Measurements from ENCODE around the gene RAB40C.

The RAB40C gene

DNA sequence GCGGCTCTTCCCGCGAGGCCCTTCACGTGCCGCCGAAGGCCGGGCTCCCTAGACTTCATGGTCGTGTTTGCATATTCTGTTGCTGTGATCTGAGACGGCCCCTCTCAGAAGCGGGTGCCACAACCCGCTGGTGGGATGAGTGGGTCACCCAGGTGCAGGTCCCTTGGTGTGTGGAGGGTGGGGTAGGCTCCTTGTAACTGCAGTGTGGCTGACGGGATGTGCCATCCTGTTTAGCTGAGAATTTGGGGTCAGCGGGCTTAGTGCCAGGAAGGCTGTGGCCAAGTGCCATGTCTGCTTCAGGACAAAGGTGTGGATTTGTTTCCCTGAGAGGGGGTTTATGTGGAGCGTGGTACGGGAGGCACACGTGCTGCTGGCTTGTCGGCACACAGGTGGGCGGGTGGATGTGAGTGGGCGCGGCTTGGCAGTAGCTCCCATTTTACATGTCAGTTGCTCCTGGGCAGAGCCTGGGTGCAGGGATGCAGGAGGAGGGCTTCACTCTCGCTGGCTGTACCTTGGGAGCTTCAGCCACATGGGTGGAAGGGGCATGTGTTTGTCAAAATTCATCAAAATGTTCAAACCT, 31.8 kb downstream of the RAB40C start:
- Mint-ChIP-seq H3K4me3 (no peak overlapping the region), H3K27ac (no peak overlapping the region), H3K36me3 (ENCODE audit: low read depth) (no peaks in the 10 kb centered on the region)

GRCh38 chr16:622920-623280, 33.0 kb downstream of the RAB40C start:
- no peaks in the 10 kb centered on the region for H3K4me1 Mint-ChIP-seq
- no peaks in the 10 kb centered on the region for H3K27me3 Mint-ChIP-seq
- H3K9me3 Mint-ChIP-seq = no peaks in the 10 kb centered on the region
- no peak overlapping the region for H3K4me3 Mint-ChIP-seq
- no peak for ATAC-seq
- no peak for DNase-seq
- H3K27ac Mint-ChIP-seq = no peak overlapping the region
- H3K36me3 Mint-ChIP-seq (ENCODE audit: low read depth) = no peaks in the 10 kb centered on the region

More for the DNA sequence above, 31.8 kb downstream of the RAB40C start:
- H3K27me3 Mint-ChIP-seq = no peaks in the 10 kb centered on the region
- ATAC-seq (no peak), DNase-seq (no peak)
- no peaks in the 10 kb centered on the region for H3K9me3 Mint-ChIP-seq
- H3K4me1 Mint-ChIP-seq = no peaks in the 10 kb centered on the region

GRCh38 chr16:624526-625070, 34.7 kb downstream of the RAB40C start:
- Mint-ChIP-seq H3K27me3 (no peaks in the 10 kb centered on the region), H3K4me3 (no peak overlapping the region), H3K27ac (no peak overlapping the region), H3K4me1 (no peaks in the 10 kb centered on the region), H3K9me3 (no peaks in the 10 kb centered on the region), H3K36me3 (ENCODE audit: low read depth) (no peaks in the 10 kb centered on the region)
- DNase-seq = no peak
- ATAC-seq = no peak

- H3K4me3 Mint-ChIP-seq = no peak overlapping the region
- no peak for DNase-seq
- H3K27ac Mint-ChIP-seq = no peak overlapping the region
- no peaks in the 10 kb centered on the region for H3K4me1 Mint-ChIP-seq
- H3K27me3 Mint-ChIP-seq = no peaks in the 10 kb centered on the region
- H3K9me3 Mint-ChIP-seq = no peaks in the 10 kb centered on the region
- no peak for ATAC-seq
- H3K36me3 Mint-ChIP-seq (ENCODE audit: low read depth) = no peaks in the 10 kb centered on the region
Measured at GRCh38 chr16:625117-625976, 35.5 kb downstream of the RAB40C start.

GRCh38 chr16:625977-626765, 36.3 kb downstream of the RAB40C start:
- Mint-ChIP-seq H3K9me3 (no peaks in the 10 kb centered on the region), H3K36me3 (ENCODE audit: low read depth) (no peaks in the 10 kb centered on the region), H3K27ac (no peak overlapping the region), H3K27me3 (no peaks in the 10 kb centered on the region), H3K4me1 (no peaks in the 10 kb centered on the region), H3K4me3 (no peak overlapping the region)
- ATAC-seq (no peak), DNase-seq (no peak)

GRCh38 chr16:626787-627453, 37.1 kb downstream of the RAB40C start:
- Mint-ChIP-seq H3K27ac (no peak overlapping the region), H3K4me1 (no peaks in the 10 kb centered on the region), H3K36me3 (ENCODE audit: low read depth) (no peaks in the 10 kb centered on the region), H3K27me3 (no peaks in the 10 kb centered on the region), H3K4me3 (no peak overlapping the region), H3K9me3 (no peaks in the 10 kb centered on the region)
- DNase-seq = no peak
- no peak for ATAC-seq

DNA sequence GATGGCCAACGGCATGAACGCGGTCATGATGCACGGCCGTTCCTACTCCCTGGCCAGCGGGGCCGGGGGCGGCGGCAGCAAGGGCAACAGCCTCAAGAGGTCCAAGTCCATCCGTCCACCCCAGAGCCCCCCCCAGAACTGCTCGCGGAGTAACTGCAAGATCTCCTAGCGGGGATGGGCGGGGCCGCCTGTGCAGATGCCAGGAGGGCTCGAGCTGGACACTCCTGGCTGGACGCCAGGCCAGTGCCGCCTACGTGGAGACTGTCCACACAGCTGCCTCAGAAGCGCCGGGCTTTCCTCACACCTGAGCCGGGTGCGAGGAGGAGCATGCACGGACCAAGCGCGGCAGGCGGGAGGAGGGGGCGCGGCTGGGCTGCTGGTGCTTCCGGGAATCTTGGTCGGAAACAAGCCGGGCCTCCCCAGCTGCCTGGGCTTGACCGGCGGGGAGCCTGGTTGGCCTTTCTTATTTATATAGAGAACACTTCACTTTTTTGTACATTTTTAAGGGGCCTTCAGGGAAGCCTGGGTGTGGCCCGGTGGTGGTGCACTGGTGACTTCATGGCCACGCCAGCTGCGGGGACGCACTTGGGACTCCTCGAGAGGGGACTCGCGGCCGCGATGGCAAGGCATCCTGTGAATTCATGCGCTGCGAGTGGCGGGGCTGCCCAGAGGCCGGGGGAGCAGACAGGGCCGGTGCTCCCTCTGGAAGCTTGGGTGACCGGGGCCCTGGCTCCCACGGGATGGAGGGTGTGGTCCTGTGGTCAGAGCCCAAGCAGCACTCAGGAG, 37.8 kb downstream of the RAB40C start:
- Mint-ChIP-seq H3K27me3 (no peaks in the 10 kb centered on the region), H3K27ac (no peak overlapping the region), H3K9me3 (no peaks in the 10 kb centered on the region), H3K36me3 (ENCODE audit: low read depth) (no peaks in the 10 kb centered on the region), H3K4me3 (no peak overlapping the region), H3K4me1 (peaks cover 2% of the 10 kb centered on the region)
- DNase-seq (no peak), ATAC-seq (no peak)

GRCh38 chr16:628321-629061, 38.6 kb downstream of the RAB40C start:
- H3K9me3 Mint-ChIP-seq = no peaks in the 10 kb centered on the region
- H3K4me3 Mint-ChIP-seq = no peak overlapping the region
- ATAC-seq = no peak

DNA sequence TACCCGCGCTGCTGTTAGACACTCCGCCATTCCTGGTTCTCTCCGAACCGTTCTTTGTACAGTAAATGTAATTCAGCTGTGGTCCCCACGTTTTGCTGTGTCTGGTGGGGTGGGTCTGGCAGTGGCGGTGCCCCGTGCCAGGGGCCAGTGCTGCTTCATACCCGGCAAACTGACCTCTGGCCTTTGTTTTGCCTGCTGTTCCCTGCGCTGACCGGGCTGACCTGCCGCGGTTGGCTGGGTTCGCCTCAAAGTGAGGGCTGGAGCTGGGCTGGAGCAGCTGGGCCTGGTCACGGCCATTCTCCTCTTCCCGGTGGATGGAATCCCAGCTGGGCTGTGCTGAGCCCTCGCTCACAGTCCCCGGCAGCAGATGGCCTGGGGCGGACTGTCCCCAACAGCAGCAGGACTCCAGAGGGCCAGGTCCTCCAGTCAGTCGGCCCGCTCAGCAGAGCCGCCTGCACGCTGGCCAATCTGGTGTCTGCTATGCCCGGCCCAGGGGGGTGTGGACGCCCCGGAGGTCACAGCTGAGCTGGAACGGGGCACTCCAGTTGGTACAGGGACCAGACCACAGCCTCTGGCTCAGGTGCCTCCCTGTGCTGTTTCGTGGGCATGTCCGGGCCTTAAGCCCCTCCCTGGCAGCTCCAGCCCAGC, 39.4 kb downstream of the RAB40C start:
- H3K27me3 Mint-ChIP-seq = no peaks in the 10 kb centered on the region
- peaks cover 3% of the 10 kb centered on the region for H3K4me1 Mint-ChIP-seq
- DNase-seq (no peak), ATAC-seq (no peak)
- no peaks in the 10 kb centered on the region for H3K9me3 Mint-ChIP-seq
- no peaks in the 10 kb centered on the region for H3K36me3 Mint-ChIP-seq (ENCODE audit: low read depth)
- H3K4me3 Mint-ChIP-seq = no peak overlapping the region
- H3K27ac Mint-ChIP-seq = no peak overlapping the region

More at GRCh38 chr16:628321-629061, 38.6 kb downstream of the RAB40C start:
- no peak for DNase-seq
- peaks cover 2% of the 10 kb centered on the region for H3K4me1 Mint-ChIP-seq
- no peaks in the 10 kb centered on the region for H3K27me3 Mint-ChIP-seq
- H3K36me3 Mint-ChIP-seq (ENCODE audit: low read depth) = no peaks in the 10 kb centered on the region
- no peak overlapping the region for H3K27ac Mint-ChIP-seq

DNA sequence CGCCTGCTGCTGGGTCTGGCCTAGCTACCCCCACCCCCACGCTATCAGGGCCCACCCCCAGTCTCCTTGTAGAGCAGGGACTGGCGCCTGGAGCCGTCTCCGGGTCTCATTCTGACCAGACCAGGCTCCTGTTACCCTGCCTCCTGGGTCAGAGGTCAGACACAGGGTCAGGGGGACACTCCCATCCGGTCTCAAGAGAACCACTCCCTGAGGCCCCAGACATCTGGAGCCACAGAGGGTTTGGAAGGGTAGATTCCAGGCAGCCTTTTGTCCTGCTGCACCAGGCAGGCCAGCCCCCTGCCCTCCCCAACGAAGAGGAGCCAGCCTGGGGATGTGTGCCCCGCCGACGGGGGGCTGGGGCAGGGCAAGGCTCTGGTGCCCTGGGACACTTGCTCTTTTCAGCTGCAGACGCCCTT, 40.0 kb downstream of the RAB40C start:
- no peaks in the 10 kb centered on the region for H3K36me3 Mint-ChIP-seq (ENCODE audit: low read depth)
- H3K27me3 Mint-ChIP-seq = no peaks in the 10 kb centered on the region
- peaks cover 4% of the 10 kb centered on the region for H3K4me1 Mint-ChIP-seq
- no peaks in the 10 kb centered on the region for H3K9me3 Mint-ChIP-seq
- ATAC-seq (no peak), DNase-seq (no peak)
- H3K27ac Mint-ChIP-seq = no peak overlapping the region
- no peak overlapping the region for H3K4me3 Mint-ChIP-seq

GRCh38 chr16:630249-630814, 40.5 kb downstream of the RAB40C start:
- H3K4me1 Mint-ChIP-seq = peaks cover 4% of the 10 kb centered on the region
- no peak overlapping the region for H3K27ac Mint-ChIP-seq
- no peak for DNase-seq
- no peak for ATAC-seq
- no peaks in the 10 kb centered on the region for H3K9me3 Mint-ChIP-seq
- H3K36me3 Mint-ChIP-seq (ENCODE audit: low read depth) = no peaks in the 10 kb centered on the region
- no peak overlapping the region for H3K4me3 Mint-ChIP-seq
- H3K27me3 Mint-ChIP-seq = no peaks in the 10 kb centered on the region

DNA sequence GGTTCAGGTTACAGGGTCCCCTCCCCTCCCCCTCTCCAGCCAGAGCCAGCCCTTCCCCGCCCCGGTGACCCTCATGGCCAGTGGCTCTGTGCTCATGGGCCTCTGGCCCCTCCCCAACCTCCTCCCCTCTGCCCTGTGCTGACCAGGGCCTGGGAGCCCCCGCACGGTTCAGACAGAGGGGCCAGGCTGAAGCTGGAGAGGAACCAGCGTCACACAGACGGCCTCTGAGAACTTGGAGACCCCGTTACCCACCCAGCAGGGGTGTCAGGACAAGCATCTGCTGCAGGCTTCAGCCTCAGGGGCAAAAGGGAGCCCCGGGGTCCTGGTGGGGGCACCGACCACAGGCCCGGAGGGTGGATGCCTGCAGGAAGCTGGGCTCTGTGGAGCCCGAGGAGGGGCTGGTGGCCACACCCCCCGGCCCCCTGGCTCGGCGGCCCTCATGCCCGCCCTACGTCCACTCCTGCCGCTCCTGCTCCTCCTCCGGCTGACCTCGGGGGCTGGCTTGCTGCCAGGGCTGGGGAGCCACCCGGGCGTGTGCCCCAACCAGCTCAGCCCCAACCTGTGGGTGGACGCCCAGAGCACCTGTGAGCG, 41.0 kb downstream of the RAB40C start, which contains the start of gene WFIKKN1:
Gene WFIKKN1, plus strand, starts transcription at position 171 of the 591 bp plus-strand sequence. Its CDS starts 269 bp downstream, at position 440.
- Mint-ChIP-seq H3K4me1 (peaks cover 4% of the 10 kb centered on the region), H3K27me3 (no peaks in the 10 kb centered on the region), H3K4me3 (no peak within 1 kb of the TSS), H3K27ac (no peak within 1 kb of the TSS), H3K9me3 (no peaks in the 10 kb centered on the region), H3K36me3 (ENCODE audit: low read depth) (no peaks in the 10 kb centered on the region)
- ATAC-seq (no peak), DNase-seq (no peak)
